VCaP (cell line): Measurements from ENCODE around the gene GPRC5B.

ENCODE experiments used
- H3K27ac ChIP-seq: fragments of 450-650 bp; 2 replicates; pipeline ENCODE4 v1.5.1; 2017
- TF ChIP-seq, protein P1 (sequence below): fragments of 450-650 bp; conservative IDR thresholded peaks from 2 replicates; pipeline ENCODE4 v1.5.1; 2017; ENCODE audit warnings: mild to moderate bottlenecking, moderate library complexity

Gene GPRC5B

DNA sequence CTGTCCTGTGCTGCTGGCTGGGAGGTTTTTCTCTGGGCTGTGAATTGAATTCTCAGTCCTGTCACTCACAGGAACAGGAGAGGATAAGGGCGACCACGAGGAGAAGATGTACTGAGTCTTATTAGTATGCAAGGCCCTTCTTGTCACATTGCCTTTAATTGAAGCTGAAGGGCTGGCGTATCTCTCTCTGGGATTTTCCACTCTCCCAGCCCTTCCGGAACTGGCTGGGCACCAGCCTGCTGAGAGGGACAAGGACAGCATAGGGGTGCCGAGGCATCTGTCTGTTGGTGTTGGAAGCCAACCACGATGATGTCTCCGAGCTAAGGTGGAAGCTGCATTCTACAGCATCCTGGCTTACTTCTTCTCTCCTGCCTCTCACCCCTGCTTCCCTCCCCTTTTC is 33.2 kb downstream of the GPRC5B start:
- TF ChIP-seq, protein P1, sequence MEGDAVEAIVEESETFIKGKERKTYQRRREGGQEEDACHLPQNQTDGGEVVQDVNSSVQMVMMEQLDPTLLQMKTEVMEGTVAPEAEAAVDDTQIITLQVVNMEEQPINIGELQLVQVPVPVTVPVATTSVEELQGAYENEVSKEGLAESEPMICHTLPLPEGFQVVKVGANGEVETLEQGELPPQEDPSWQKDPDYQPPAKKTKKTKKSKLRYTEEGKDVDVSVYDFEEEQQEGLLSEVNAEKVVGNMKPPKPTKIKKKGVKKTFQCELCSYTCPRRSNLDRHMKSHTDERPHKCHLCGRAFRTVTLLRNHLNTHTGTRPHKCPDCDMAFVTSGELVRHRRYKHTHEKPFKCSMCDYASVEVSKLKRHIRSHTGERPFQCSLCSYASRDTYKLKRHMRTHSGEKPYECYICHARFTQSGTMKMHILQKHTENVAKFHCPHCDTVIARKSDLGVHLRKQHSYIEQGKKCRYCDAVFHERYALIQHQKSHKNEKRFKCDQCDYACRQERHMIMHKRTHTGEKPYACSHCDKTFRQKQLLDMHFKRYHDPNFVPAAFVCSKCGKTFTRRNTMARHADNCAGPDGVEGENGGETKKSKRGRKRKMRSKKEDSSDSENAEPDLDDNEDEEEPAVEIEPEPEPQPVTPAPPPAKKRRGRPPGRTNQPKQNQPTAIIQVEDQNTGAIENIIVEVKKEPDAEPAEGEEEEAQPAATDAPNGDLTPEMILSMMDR, result no peak
- H3K27ac ChIP-seq, result no peak overlapping the region

DNA sequence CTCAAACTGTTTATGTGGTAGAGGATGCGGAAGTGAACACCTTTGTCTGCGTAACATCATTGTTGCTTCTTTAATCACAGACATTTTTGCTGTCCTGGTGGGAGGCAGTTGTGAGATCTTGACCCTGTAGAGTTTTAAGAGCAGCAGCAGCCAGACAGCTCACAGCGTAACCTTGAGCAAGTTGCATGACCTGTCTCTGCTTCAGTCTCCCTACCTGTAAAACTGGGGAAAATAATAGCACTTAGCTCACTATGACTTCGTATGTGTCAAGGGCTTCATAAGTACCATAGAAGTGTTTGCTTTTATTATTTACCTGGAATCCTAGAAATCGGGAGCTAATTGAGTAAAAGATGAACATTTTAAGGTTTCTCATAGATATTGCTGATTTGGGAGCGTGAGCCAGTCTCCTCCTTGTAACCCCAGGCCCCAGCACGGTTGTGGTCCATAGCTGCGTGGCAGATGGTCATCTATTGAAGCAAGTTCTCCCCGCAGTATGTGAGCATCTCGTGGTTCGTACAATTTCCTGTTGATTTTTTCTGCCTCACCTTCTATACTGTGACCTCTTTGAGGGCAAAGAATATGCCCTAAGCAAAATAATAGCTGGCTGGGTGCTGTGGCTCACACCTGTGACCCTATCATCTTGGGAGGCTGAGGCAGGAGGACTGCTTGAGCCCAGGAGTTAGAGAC is 34.4 kb downstream of the GPRC5B start:
- no peak overlapping the region for H3K27ac ChIP-seq
- TF ChIP-seq, protein P1, result no peak

DNA sequence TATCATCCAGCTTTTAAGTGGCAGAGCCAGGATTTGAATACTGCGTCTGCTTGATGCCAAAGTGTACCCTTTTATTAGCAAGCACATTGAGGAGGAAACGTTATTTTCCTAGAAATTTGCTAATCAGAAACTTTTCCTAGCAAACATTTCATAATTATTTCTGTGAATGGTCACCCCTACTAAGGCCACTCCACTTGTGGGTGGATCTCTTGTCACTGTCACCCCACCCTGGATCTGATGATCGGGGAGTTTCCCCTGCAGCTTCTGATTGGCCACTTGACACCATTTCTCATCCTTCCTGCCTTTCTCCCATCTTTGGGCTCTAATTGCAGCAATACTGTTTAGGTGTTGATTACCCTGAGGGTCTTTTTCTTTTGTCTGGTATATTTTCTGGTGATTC is 35.9 kb downstream of the GPRC5B start:
- TF ChIP-seq, protein P1, result no peak
- no peak overlapping the region for H3K27ac ChIP-seq

DNA sequence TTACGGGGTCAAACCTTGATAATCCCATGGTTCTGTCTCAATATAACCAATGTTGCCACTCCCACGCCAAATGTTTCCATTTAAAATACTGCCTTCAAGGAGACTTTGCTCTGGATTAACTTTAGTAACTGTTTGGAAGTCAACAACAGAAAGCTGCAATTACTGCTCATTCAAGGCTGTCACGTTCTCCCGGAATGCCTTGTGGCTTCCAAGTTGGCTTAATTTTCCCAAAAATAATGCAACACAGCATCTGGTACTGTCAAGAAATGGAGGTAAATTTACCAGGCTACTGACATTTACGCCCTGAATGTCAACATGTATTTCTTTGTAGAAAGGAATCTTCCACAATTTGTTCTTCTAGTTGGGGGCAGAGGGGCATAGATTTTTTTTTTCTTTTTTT is 38.2 kb downstream of the GPRC5B start:
- TF ChIP-seq, protein P1, result no peak
- no peak overlapping the region for H3K27ac ChIP-seq

DNA sequence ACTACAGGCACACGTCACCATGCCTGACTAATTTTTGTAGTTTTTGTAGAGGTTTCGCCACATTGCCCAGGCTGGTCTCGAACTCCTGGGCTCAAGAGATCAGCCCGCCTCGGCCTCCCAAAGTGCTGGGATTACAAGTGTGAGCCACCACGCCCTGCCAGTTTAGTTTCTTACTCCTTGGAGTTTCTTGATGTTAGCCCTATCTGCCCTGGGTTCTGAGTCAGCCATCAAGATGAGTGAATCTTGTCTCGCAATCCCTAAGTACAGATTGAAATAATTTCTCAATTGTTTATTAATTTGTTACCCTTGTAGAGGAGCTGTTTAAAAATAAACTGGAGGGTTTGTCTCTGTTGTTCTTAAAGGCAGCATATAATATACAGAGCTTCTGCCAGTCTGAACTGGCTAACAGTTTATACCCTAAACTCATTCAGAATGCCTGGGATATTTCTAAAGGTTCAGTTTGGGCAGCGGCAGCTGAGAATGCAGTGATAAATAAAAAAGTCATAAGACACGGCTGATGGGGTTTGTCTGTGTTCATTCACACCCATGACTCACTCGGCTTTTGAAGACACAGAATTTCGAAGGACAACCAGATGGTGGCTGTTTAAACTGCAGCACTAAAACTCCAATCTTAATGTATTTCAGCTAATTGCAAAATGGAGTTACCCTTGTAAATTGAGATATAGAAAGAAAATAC is 39.6 kb downstream of the GPRC5B start:
- TF ChIP-seq, protein P1, result no peak
- H3K27ac ChIP-seq, result no peak overlapping the region

DNA sequence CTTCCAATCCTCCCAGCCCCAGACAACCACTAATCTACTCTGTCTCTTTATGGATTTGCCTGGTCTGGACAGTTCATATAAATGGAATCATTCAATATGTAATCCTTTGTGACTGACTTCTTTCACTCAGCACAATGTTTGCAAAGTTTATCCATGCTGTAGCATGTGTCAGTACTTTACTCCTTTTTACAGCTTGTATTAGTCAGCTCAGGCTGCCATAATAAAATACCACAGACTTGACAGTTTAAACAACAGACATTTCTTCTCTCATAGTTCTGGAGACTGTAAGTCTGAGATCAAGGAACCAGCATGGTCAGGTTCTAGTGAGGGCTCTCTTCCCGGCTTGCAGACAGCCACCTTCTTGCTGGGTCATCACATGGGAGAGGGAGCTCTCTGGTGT is 41.3 kb downstream of the GPRC5B start:
- TF ChIP-seq, protein P1, result no peak
- no peak overlapping the region for H3K27ac ChIP-seq

DNA sequence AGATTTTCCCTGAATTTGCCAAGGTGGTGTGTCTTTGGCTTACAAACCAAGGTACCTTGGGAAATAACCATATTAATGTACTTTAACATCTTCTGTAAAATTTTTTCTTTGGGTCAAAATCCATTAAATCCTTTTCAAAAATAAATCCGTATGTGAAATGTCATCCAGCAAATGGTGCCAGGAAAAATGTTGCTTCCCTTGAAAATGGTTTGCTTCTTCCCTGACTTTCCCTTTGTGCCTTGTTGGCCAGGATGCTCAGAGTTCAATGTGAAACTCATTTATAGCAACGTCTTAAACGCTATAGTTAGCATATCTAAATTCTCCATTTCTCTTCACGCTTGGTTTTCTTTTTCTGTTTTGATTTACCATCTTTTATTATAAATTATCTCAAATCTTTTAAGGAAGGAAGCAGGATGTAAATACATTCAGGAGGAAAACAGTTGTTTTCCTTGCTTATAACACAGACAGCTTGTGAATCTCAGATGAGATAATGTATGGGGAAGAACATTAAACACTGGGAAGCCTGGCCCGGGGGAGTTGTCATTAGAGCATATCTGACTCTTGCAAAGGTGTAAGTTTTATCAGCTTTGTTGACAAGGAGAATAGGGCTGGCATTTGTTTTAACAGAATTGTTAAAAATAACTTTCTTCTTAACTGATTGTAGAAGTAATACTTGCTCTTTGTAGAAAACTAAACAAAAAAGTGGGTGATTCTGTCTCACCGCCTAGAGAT is 42.1 kb downstream of the GPRC5B start:
- no peak overlapping the region for H3K27ac ChIP-seq
- TF ChIP-seq, protein P1, result no peak
